GM19351 (cell line): Measurements from ENCODE around the gene ADH5.
"Not testable (repeated sequence)": the region's sequence is repeated elsewhere in the genome, so short reads cannot be mapped to it uniquely, and the experiment has no call there.

Experiments used
- ATAC-seq: cut with Tn5 transposase; IDR thresholded peaks from one replicate; pipeline ENCODE4 v1.9.1; 2021; ENCODE audit warnings: mild to moderate bottlenecking, moderate library complexity; ENCODE audit not compliant: unreplicated experiment

Gene ADH5

DNA sequence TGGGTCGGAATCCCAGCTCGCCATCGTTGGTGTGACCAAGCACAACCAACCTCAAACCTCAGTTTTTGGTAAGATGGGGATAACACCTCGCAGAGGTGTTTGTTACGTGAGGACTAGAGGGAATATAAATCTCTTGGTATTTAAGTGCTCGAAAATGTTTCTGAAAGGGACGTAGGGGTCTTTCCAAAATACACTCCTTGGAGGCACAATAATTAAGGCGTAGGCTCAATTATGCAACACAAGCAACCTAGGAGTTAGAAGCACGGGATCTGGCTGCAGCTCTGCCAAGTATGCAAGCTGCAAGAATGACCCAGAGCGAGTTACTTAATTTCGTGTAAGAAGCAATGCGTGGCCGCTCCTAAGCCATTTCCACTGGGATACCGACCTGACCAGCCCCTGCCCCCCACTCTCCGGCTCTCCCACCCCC is 552 bp downstream of the ADH5 start:
- peak; percentile 29 for ATAC-seq

DNA sequence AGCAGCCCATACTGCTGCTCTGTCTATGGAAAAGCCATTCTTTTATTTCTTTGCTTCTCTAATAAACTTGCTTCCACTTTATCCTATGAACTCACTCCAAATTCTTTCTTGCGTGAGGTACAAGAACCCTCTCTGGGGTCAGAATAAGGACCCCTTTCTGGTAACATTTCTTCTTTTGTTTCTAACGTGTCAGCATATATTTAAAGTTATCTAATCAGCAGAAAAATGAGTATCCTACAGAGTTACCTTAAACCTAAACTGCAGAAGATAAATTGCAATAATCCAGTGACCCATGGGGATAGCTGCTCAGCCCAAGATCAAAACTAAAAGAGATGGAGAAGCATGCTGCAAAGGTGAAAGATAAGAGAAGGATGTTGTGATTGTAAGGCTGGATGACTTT is 4.0 kb downstream of the ADH5 start:
- ATAC-seq = no peak

GRCh38 chr4:99082192-99082591 is 6.4 kb downstream of the ADH5 start:
- no peak for ATAC-seq

DNA sequence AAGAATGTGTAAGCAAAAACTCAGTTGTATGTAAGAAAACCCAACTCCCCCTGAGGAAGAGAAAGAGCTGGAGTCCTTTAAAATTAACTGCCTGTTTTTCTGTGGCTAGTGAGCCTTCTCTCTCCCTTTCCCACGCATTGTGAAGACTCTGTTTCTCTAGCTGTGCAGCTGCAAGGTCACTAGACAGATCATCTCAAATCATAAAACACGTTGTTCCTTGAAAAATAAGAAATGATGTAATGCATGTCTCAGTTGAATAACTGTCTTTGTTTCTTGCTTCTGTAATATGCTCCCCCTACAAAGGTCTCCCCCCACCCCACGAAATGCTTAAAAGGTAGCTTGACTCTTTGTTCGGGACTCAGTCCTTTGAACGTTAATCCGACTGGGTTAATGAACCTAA is 7.7 kb downstream of the ADH5 start:
- not testable (repeated sequence) for ATAC-seq

- no peak for ATAC-seq
These were observed 8.8 kb downstream of the ADH5 start for GRCh38 chr4:99079625-99080295.

DNA sequence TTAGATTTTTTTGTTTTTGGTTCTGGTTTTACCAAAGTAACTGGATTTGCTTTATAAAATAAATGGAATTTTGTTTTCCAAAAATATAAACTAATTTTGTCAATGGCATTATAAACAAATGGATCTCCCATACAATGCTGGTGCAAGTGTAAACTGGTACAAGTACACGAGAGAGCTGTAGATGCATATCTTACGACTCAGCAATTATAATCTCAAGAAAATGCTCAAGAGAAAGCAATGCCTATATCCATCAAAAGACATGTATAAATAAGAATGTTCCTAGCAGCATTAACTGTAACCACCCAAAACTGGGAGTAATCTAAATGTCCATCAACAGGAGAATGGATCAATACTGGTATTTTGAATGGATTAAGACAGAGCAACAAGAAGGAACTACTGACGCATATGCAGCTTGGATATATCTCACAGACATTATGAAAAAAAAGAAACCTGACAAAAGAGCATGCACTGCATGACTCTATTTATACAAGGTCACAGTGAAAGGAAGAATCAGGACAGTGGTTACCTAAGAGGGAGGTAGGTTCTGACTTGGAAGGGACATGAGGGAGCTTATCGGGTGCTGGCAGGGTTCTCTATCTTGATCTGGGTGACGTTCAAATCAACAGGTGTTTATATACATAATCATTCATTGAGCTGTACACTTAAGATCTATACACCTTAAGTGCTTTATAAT is 9.5 kb downstream of the ADH5 start:
- ATAC-seq = no peak

GRCh38 chr4:99078336-99078735 is 10.3 kb downstream of the ADH5 start:
- no peak for ATAC-seq

- no peak for ATAC-seq
These were observed 11.4 kb downstream of the ADH5 start for GRCh38 chr4:99077177-99077576.

DNA sequence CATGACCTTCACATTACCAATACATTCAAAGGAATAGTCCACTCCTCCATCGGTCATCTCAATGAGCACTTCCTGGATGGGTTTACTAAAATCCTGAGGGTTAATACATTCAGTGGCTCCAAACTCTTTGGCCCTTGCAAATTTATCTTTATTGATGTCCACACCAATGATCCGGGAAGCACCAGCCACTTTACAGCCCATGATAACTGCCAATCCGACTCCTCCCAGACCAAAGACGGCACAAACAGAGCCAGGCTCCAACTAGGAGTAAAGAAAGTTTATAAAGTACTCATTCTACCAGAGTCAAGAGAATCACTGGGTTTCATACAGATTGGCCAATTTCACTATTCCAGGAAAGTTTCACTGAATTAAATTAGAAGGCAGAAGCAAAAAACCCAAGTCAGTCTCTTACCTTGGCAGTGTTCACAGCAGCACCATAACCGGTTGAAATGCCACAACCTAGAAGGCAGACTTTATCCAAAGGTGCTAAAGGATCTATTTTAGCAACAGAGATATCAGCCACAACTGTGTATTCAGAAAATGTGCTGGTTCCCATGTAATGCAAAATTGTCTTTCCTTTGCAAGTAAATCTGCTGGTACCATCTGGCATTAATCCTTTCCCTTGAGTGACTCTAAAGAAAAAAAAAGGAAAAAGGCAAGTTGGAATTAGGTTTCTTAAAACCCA is 12.2 kb downstream of the ADH5 start:
- ATAC-seq = no peak

GRCh38 chr4:99074816-99075215 is 13.8 kb downstream of the ADH5 start:
- ATAC-seq = no peak

DNA sequence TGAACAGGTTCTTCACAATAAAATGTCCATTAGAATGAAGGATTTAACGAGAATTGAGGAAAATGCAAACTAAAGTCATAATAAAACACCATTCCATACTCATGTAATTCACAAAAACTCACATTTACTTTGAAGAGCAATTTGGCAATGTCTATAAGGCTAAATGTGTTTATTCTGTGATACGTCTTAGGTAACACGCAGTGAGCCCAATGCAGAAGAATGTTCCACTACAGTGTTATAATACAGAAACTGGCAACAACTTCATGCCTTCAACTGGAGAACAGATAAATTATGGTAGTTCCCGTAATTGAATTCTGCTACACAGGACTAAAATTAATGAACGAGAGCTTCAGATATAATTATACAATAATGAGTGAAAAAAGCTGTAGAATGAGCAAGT is 17.4 kb downstream of the ADH5 start:
- no peak for ATAC-seq

DNA sequence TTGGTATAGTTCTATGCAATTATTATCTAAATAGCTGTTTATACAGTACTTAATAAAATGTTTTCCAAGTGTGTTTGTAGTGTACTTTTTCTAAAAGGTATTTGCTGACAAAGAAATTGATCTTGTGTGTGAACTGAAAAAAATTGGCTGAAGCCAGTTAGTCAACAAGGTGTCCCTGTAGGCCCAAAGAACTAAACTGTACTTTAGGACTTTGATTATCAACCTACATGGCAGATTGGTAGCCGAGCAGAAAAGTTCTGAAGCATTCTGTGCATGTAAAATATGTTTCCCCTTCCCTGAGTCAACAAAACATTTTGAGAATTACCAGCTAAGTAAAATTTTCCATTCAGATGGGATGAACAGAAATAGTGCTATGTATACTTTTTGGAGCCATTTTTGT is 21.0 kb downstream of the ADH5 start:
- ATAC-seq = no peak

DNA sequence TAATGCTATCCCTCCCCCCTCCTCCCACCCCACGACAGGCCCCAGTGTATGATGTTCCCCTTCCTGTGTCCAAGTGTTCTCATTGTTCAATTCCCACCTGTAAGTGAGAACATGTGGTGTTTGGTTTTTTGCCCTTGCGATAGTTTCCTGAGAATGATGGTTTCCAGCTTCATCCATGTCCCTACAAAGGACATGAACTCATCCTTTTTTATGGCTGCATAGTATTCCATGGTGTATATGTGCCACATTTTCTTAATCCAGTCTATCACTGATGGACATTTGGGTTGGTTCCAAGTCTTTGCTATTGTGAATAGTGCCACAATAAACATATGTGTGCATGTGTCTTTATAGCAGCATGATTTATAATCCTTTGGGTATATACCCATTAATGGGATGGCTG is 23.1 kb downstream of the ADH5 start:
- not testable (repeated sequence) for ATAC-seq

DNA sequence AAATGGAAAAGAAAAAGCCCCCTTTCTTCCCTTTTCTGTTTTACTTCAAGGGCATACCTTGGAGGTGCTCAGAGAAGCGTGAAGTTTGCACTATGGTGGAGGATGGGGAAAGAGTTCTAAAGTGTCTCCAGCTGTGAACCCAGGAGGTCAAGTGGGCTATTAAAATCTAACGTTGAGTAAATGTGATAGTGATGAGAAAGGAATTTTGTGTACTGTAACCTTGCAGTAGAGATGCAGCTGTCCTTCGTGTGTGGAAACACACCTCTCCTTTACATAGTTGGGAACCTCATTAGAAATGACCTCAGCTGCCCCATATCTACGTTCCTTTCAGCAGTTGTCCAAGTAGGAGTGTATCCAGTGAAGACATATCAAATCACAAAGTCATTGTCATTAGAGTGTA is 26.5 kb downstream of the ADH5 start:
- no peak for ATAC-seq

DNA sequence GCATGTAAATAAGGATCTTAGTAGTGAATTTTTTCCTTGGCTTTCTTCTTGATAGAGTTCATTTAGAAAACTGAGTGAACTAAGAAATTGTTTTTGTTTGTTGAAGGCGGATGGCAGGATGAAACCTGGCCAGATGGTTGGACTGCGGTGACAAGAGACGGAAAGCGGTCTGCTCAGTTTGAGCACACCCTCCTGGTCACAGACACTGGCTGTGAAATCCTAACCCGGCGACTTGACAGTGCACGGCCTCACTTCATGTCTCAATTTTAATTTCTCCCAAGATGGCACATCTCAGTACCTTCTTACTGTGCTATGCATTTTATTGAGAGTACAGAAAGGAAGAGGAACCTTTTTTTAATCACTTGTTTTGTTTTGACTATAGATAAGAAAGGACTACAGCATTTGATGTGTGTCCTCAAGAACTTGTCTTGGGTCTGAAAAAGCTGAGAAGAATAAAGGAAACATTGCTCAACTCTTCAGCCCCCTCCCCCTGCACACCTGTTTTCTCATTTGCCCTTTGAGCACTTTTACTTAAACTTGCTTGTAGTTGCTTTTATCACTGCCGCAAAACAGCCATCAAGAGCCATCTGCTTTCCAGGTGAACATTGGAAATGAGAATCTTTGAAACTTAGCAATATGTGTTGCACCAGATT is 27.4 kb downstream of the ADH5 start:
- no peak for ATAC-seq

GRCh38 chr4:99059550-99059949 is 29.0 kb downstream of the ADH5 start:
- no peak for ATAC-seq

DNA sequence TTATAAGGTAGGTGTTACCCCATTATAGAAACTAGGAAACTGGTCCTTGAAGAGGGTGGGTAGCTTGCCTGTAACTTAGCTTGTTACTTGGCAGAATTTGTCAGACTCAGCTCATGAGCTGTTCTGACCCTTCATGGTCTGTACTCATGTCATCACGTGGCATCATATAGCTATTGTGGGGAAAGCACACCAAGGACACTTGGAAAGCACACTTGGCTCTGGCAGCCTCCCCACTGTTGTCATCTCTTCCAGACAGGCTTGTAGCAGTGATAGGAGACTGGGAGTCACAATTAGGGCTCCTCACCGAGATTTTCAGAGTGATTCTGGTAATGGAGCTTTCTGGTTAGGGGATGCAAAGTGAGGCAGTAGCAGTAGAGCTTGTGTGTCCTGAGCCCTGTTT is 30.4 kb downstream of the ADH5 start:
- no peak for ATAC-seq

- peak; percentile 47 for ATAC-seq
These were observed 34.1 kb downstream of the ADH5 start for GRCh38 chr4:99054428-99054994.

DNA sequence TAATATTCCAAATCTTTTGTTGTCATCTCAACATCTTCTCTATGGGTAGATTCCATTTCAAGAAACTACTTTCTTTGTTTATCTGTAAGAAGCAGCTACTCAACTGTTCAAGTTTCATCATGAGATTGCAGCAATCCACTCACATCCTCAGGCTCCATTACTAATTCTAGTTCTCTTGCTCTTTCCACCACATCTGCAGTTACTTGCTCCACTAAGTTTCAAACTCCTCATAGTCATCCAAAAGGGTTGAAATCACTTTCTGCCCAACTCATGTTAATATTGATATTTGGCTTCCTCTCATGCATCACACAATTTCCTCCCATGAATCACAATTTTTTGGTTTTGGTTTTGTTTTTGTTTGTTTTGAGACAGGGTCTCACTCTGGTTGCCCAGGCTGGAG is 35.7 kb downstream of the ADH5 start:
- ATAC-seq = no peak

DNA sequence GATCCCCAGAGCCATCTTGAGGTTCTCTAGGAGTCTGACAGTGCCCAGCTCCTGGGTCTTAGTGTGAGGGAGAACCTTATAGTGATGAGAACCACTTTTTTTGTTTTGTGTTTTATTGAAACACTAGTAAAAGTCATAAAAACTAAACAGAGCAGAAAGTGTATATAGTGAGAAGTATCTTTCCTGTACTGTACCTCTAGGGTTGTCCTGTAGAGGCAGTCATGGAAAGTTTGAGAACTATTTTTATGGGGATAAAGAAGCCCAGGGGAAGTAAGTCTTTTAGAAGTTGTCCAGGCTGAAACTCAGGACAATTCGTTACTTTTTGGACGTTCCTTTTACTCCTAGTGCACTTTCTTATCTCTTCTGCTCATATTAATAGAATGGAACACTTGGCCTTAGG is 40.9 kb downstream of the ADH5 start:
- no peak for ATAC-seq

GRCh38 chr4:99043346-99043745 is 45.2 kb downstream of the ADH5 start:
- no peak for ATAC-seq
